Activated CD8-positive, alpha-beta memory T cell treated with anti-CD3 and anti-CD28 coated beads, Interleukin-2, amount 50 U/mL, for 4 hours (primary cell): Measurements from ENCODE around the gene AHDC1.
"Not testable (repeated sequence)": the region's sequence is repeated elsewhere in the genome, so short reads cannot be mapped to it uniquely, and the experiment has no call there.

Experiments
- DNase-seq: peaks from one replicate; pipeline ENCODE4 v3.0.0-alpha.2; 2020

Gene AHDC1

DNA sequence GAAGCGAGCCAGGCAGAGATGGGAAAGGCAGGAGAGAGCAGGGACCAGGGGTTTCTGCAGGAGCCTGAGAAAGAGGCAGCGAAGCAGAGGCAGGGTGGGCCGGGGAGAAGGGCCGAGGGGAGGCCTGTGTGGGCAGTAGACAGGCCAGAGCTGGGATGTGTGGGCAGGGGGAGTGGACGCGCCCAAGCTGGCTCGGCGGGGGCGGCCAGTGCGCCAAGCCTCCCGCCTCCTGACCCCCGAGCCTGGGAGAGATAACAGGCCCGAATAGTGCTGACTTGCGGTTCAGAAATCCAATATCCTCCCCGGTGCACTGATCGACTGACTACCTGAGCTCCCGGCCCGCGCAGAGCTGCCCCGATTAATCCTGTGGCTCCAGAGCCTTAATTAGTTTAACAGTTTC is 41.9 kb downstream of the AHDC1 start:
- DNase-seq = no peak

DNA sequence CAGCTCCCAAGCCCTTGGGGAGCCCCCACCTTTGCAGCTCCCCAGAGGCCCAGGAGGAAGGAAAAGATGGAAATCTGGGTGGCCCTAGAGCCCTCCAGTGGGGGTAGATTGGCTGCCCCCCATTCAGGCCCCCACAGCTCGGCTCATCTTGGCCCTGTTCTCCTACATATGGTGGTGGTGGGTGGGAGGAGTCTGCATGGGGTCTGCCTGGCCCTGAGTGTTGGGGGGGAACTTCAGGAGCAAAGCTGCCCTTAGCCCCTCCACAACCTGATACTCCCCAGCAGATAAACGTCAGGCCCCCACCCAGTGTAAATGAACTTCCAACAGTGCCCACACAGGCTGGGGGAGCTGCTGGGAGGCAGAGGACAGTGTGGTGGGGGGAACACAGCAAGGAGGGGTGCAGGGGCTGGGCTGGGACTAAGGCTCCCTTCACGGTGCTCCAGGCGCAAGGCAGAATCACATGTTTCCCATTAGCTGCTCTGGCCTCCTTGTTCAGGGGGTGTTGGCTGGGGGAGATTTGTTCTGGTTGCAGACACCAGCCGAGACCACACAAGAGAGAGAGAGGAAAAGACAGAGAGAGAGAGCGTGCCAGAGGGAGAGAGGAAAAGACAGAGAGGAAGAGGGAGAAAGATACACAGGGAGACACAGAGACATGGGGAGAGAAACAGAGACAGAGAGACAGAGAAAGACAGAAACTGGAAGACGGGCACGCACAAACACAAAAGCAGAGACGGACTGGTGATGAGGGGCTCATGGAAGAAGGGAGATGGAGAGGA is 42.6 kb downstream of the AHDC1 start:
- DNase-seq = no peak

GRCh38 chr1:27560268-27561123 is 43.4 kb downstream of the AHDC1 start:
- DNase-seq = no peak

GRCh38 chr1:27559466-27560030 is 44.4 kb downstream of the AHDC1 start:
- DNase-seq = no peak

GRCh38 chr1:27557596-27558340 is 46.2 kb downstream of the AHDC1 start:
- no peak for DNase-seq

- peak; percentile 79 for DNase-seq
Measured at GRCh38 chr1:27556781-27557595, 47.0 kb downstream of the AHDC1 start.

DNA sequence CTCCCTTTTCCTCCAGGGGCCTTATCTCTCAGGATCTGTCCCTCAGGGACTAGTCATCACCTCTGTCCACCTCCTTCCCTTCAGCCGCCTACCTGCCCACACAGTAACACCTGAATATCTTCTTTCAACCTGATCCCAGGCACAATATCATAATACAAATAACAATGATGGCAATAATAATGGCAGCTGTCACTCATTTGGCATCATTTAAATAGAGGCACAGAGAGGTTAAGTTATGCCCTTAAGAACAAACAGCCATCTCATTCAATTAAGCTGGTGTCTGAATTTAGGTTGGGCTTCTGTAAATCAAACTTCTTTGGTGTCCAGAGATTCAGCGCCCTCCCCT is 47.5 kb downstream of the AHDC1 start:
- DNase-seq = no peak

- DNase-seq = no peak
Measured at GRCh38 chr1:27555700-27556424, 48.1 kb downstream of the AHDC1 start.

DNA sequence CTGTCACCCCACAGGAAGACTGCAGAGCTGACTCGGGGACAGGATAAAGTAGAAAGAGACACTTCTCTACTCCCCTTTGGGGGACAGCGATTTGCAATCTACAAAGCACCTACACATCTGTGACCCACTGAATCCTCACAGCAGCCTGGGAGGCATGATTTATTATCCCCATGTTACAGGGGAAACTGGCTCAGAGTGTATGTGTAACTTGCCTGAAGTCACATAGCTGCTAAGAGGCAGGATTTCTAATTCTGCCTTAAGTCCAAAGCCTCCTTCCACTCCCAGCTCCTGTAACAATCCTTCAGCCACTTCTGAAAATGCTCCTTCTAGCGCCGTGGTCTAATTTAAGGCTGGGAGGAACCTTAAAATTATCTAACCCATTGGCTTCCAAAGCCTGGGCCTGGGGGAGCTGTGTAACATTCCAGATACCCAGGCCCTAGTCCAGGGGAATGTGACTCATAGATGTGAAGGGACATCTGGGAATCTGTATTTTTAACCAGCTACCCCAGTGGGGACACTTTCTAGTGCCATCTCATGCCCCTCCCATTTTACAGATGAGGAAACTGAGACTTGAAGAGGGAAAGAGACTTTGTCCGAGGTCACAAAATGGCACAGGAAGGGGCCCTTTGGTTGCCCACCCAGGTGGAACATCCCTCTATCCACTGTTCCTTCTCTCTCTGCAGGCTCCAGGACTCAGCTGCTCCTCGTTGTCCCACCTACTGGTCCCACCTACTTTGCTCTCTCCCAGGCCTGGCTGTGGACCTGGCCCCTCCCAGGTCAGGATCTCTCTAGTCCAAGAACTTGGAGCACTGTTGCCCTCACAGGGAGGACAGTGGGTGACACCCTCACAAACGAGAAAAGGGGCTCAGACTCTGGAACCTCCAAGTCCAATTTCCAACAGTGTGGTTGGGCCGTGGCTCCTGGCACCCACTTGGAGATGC is 48.9 kb downstream of the AHDC1 start:
- no peak for DNase-seq

DNA sequence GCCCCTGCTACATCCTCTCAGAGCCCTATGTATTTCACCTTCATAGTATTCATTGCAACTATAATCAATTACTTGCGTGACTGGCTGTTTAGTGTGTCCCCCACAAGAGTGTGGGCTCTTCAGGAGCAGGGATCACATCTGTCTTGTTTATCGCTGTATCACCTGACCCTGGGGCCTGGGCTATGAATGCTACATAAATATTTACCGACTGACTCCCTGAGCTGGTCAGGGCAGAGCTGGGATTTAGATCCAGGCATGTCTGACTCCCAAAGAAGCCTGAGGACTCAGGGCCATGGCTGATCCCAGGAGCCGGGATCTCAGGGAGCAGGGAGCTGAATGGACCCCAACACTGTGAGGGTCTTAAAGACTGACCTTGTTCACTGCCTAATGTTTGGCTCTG is 49.7 kb downstream of the AHDC1 start:
- DNase-seq = no peak

DNA sequence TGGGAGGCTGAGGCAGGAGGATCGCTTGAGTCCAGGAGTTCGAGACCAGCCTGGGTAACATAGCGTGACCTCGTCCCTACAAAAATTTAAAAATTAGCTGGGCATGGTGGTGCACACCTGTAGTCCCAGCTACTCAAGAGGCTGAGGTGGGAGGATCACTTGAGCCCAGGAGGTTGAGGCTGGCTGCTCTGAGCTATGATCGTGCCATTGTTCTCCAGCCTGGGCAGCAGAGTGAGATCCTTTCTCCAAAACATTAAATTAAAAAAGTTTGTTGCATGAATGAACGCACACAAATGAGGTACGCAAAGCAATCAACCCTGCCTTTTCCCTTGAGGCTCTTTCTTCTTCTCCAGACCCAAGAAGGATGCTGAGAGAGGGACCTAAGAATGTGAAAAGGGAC is 50.1 kb downstream of the AHDC1 start:
- not testable (repeated sequence) for DNase-seq

- DNase-seq = no peak
Measured at GRCh38 chr1:27552911-27553420, 51.0 kb downstream of the AHDC1 start.

- no peak for DNase-seq
Measured at GRCh38 chr1:27551953-27552312, 52.0 kb downstream of the AHDC1 start.

DNA sequence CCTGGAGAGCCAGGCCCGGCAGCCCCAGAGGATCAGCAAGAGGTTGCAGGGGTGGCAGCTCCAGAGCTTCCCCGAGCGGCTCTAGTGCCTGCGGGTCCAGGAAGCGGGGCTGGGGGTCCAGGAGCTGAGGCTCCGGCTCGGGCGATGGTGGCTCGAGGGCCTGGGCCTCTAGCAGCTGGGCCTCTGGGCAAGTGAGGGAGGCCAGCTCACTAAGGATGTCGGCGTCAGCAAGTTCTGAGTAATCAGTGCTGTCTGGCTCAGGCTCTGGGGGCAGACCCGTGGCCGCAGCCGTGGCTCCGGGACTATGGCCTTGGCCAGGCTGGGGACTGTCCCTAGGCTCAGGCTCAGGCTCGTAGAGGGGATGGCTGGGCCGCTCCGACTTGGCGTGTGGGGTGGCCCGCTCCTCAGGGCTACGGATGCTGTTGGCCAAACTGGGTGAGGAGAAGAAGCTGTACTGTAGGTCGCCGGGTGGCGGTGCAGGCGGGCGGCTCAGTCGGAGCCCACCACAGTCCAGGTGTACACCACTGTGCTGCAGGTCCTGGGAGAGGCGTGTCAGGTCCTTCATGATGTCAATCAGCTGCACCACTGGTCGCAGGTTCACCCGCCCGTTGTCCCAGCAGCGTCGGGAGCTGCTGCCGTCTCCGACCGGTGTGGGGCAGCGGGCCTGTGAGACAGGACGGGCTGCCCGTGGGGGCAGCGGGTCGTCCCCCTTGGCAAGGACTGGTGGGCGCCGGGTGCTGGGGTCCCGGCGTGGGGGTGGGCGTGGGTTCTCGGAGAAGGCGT is 52.6 kb downstream of the AHDC1 start:
- no peak for DNase-seq

DNA sequence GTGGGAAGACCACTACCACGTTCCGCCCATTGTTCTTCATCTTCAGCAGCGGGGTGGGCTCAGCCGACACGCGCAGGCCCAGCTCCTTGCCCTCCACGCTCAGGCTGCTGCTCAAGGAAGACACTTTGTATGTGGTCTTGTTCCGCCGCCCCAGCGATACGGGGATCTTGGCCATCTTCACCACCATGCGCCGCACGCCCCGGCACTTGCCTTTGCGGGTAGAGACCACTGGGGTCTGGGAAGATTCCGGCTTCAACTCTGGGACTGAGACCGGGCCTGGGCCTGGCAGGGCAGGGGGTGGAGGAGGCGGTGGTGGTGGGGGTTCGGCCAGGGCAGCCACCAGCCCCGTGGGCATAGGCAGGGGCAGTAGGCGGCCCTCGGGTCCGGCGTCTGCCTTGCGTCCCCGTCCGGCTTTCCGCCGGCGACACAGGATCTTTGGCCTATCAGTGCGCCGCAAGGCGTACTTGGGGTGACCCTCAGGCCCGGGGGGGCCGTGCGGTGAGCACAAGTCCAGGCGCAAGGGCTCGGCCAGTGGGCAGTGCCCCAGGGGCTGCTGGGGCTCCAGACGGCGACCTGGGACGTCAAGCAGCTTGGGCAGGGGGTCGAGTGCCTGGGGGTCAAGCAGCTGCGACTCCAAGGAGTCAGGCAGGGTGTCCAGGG is 53.3 kb downstream of the AHDC1 start:
- no peak for DNase-seq

GRCh38 chr1:27549807-27550408 is 54.0 kb downstream of the AHDC1 start:
- no peak for DNase-seq

DNA sequence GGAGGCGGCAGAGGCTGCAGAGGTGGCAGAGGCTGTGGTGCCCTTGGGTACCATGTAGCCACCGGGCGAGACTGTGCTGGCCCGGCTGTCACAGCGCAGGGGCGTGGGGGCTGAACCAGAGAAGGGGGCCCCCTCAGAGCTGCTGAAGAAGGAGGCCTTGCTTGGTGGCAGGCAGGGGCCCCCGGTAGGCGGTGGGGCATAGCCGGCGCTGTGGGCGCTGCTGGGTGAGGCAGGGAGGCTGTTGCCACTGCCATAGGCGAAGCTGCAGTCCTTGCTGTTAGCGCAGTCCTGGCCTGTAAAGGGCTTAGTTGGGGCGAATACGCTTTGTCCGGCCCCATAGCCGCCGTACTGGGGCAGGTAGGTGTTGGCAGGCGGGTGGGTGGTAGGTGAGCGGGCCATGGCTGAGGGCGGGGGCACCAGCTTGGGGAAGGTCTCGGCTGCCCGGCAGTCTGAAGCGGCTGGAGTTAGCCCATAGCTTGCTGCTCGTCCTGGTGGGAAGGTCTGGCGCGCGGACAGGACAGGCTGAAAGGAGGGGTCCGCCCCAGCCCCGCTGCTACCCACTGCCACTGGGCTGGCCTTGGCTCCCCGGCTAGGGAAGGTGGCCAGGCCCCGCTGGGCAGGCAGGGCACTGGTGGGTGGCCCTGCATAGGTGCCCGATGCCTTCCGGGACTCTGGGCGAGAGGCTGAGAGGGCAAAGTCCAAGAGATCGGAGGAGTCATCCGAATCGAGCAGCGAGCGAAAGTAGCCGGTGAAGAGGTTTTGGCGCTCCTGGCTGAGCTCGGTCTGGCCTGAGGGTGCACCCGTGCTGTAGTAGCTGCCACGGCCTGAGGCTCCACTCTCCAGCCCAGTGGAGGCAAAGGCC is 54.9 kb downstream of the AHDC1 start:
- no peak for DNase-seq
